IPS-18a (cell line): ENCODE data around the gene EIF4E2.

Source experiments
- H3K27ac ChIP-seq: one replicate; pipeline ENCODE4 v1.5.1; 2013; ENCODE audit warnings: low read length
- H3K27me3 ChIP-seq: one replicate; pipeline ENCODE4 v1.6.1; 2013; ENCODE audit warnings: mild to moderate bottlenecking, low read length; ENCODE audit not compliant: control insufficient read depth, insufficient read depth
- H3K36me3 ChIP-seq: one replicate; pipeline ENCODE4 v1.6.1; 2013; ENCODE audit warnings: low read depth, low read length; ENCODE audit not compliant: control insufficient read depth
- H3K4me1 ChIP-seq: one replicate; pipeline ENCODE4 v1.6.1; 2013; ENCODE audit warnings: low read depth, low read length; ENCODE audit not compliant: control insufficient read depth
- H3K4me3 ChIP-seq: one replicate; pipeline ENCODE4 v1.5.1; 2013; ENCODE audit warnings: low read length
- H3K9ac ChIP-seq: one replicate; pipeline ENCODE4 v1.6.1; 2013; ENCODE audit warnings: mild to moderate bottlenecking, low read length, moderate library complexity
- H3K9me3 ChIP-seq: one replicate; pipeline ENCODE4 v1.6.1; 2013; ENCODE audit warnings: low read depth, low read length; ENCODE audit not compliant: control insufficient read depth

The EIF4E2 gene

DNA sequence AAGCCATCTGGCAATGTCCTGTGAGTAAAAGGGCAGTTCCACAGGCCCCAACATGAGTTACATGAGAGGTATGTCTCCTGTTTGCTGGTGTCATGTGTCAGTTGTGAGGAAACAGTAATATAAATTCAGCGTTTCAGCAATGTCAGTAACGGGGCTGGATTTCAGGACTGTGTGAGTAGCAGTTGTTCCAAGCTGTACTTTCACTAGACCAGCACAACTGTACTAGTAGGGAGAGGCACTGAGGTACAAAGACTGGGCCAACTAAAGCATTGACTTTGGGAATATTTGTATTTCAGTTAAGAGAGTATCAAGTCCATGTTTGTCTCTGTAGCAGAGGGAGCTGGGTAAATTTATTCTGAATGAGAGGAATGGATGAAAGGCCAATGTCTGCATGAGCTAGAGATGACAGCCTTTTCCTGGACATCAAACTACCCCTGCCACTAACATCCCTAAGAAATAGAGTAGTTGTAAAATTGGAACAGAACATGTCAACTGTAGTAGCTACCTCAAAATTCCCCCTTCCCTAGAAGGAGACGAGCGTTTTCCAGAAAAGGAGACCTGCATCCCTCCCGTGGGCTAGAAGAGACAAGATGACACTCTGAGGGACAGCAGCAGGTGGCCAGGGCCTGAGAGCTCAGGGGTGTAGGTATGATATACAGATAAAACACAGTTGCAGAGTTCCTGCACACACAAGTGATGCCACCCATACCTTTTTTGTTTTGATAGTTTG is 24.4 kb downstream of the EIF4E2 start:
- no peak overlapping the region for H3K27ac ChIP-seq
- no peaks in the 10 kb centered on the region for H3K9me3 ChIP-seq
- no peak overlapping the region for H3K4me3 ChIP-seq
- no peaks in the 10 kb centered on the region for H3K4me1 ChIP-seq
- H3K36me3 ChIP-seq, result peaks cover 37% of the 10 kb centered on the region
- H3K27me3 ChIP-seq, result no peaks in the 10 kb centered on the region
- no peak overlapping the region for H3K9ac ChIP-seq

DNA sequence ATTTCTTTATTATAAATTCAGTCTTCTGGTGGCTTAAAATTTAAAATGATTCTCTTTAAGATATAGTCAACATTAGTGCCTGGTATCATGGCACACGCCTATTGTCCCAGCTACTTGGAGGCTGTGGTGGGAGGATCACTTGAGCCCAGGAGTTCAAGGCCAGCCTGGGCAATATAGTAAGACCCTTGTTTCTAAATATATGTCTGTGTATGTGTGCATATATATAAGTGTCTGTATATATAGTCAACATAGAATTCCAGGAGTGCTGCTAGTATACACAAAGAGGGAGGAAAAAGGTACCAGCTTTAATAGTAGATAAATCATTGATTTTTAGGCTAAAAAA is 24.9 kb downstream of the EIF4E2 start:
- Histone ChIP-seq H3K27me3 (no peaks in the 10 kb centered on the region), H3K4me1 (no peaks in the 10 kb centered on the region), H3K27ac (no peak overlapping the region), H3K4me3 (no peak overlapping the region), H3K9me3 (no peaks in the 10 kb centered on the region), H3K9ac (no peak overlapping the region), H3K36me3 (peaks cover 33% of the 10 kb centered on the region)

DNA sequence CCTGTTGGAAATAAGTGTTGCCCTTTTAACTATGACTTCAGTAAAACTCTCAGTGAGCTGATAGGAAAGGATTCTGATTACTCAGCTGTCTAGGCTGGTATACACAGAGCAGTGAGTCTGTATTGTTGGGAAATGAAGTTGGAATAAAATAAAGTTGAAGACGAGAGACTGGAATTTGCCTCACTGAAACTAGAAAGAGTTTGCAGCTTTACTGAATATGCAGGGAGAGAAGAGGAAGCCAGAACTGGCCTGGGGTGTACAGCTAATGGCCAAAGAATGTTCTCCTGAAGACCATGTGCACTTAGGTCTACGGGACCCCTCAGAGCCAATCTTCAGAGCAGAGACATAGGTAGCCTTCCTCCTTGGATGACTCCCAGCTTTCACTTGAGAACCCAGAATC is 26.5 kb downstream of the EIF4E2 start:
- Histone ChIP-seq H3K27me3 (no peaks in the 10 kb centered on the region), H3K27ac (no peak overlapping the region), H3K9me3 (no peaks in the 10 kb centered on the region), H3K4me3 (no peak overlapping the region), H3K36me3 (peaks cover 26% of the 10 kb centered on the region), H3K9ac (no peak overlapping the region), H3K4me1 (no peaks in the 10 kb centered on the region)

DNA sequence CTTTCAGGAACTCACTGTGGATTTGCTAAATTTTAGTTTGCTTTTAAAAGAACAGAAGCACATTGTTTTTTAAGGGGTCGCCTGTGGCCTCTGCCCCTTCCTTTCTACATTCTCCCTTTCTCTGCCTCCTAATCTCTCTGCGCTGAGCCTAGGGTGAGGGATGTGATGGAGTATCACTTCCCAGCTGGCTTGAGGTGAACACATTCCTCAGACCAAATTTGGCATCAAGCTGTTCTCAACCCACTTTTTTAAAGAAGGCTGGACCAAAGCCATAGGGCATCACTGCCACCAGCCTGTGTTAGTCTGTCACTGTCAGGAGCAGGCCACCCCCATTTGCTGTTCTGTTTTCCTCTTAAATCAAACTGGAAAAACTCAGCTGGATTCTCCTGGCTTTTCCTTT is 27.4 kb downstream of the EIF4E2 start:
- H3K27me3 ChIP-seq, result no peaks in the 10 kb centered on the region
- H3K27ac ChIP-seq, result no peak overlapping the region
- peaks cover 21% of the 10 kb centered on the region for H3K36me3 ChIP-seq
- no peaks in the 10 kb centered on the region for H3K4me1 ChIP-seq
- no peak overlapping the region for H3K9ac ChIP-seq
- no peaks in the 10 kb centered on the region for H3K9me3 ChIP-seq
- no peak overlapping the region for H3K4me3 ChIP-seq

DNA sequence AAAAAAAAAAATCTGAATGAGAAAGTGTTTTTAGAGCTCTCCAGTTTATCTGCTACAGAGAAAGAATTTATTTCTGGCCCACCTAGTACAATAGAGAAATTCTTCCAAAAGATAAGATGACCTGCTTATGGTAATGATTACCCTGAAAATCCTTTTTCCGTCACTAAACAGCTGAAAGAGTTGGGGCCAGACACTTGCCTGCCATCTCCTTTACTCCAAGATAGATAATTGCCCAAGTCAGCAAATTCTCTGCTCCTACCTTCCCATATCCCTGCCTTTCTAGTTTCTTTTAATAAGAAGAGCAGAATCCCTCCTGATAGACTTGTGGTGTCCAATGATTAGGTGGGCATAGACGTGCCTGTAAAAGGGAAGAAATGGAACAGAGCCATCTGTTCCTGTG is 28.1 kb downstream of the EIF4E2 start:
- Histone ChIP-seq H3K9ac (no peak overlapping the region), H3K27ac (no peak overlapping the region), H3K9me3 (no peaks in the 10 kb centered on the region), H3K27me3 (no peaks in the 10 kb centered on the region), H3K4me3 (no peak overlapping the region), H3K36me3 (peaks cover 18% of the 10 kb centered on the region), H3K4me1 (no peaks in the 10 kb centered on the region)

DNA sequence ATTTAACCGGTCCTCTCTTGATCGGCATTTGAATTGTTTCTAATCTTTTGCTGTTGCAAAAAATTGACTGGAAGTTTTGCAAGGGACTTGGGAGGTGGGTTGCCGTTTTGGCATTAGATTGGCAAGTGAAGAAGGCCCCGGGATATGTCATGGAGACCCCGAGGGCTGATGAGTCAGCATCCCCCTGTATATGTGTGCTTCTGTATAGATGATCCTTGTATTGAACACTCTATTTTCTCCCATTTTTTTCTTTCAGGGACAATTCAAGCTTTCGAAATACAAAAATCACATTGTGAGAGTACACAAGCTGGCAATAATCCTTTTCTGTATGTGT is 30.1 kb downstream of the EIF4E2 start:
- no peak overlapping the region for H3K4me3 ChIP-seq
- no peaks in the 10 kb centered on the region for H3K27me3 ChIP-seq
- no peaks in the 10 kb centered on the region for H3K4me1 ChIP-seq
- no peak overlapping the region for H3K27ac ChIP-seq
- H3K9me3 ChIP-seq, result no peaks in the 10 kb centered on the region
- H3K9ac ChIP-seq, result no peak overlapping the region
- H3K36me3 ChIP-seq, result peaks cover 9% of the 10 kb centered on the region

DNA sequence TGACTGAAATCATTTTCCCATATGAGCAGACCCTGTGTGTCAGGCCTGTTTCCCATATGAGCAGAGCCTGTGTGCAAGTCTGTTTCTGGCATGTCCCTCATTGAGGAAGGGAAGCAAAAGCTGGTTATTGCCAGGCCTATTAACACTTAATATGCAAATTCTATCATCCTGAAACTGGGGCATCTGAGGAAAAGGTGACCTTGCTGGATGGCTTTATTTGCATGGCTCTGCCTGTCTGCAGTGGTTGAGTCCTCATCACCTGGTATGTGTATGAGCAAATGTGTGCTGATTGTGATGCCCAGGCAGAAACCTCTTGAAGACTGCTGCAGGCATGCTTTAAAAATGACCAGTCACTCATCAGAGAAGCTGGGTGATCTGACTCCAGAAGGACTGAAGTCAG is 31.2 kb downstream of the EIF4E2 start:
- Histone ChIP-seq H3K36me3 (peaks cover 9% of the 10 kb centered on the region), H3K4me1 (no peaks in the 10 kb centered on the region), H3K27me3 (no peaks in the 10 kb centered on the region), H3K4me3 (no peak overlapping the region), H3K9ac (no peak overlapping the region), H3K27ac (no peak overlapping the region), H3K9me3 (no peaks in the 10 kb centered on the region)

DNA sequence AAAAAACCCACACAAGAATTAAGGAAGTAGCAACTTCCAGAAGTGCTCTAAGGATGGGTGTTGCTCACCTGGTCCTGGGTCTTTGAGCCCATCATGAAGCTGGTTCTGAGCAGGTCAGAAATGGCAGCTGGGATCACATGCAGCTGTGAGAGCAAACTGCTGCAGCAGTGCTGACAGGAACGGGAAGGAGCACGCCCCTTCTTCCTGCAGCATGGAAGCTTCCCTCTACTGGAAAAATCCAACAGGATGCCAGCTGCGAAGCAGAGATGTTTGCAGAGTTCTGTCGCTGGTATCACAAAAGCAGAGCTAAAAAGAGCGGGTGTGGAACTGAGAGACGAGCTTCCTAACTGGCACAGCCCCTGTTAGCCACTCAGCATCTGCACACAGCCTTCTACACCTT is 33.7 kb downstream of the EIF4E2 start:
- Histone ChIP-seq H3K9ac (no peak overlapping the region), H3K4me1 (no peaks in the 10 kb centered on the region), H3K4me3 (no peak overlapping the region), H3K36me3 (peaks cover 5% of the 10 kb centered on the region), H3K9me3 (no peaks in the 10 kb centered on the region), H3K27ac (no peak overlapping the region), H3K27me3 (no peaks in the 10 kb centered on the region)

DNA sequence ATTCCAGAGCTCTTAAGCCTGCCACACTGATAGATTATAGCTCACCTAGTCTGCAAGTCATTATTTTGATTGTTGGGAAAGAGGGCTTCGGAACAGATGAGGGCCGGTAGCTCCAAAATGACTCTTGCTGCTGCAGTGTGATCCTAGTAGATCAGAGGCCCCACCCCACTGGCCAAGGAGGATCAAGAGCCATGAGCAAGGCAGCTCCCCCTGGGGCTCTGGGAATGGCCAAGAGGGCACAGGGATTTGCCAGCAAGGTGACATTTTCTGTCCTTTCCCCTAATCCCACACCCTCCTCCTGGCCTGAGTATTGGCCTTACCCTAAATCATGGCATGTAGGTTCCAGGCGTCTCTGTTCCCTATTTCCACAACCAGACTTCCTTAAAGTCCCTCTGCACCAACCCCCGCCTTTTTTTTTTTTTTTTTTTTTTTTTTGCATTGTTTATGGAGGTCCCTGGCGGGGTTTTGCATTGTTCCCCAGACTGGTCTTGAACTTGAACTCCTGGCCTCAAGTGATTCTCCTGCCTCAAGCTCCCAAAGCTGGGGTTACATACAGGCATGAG is 36.5 kb downstream of the EIF4E2 start:
- no peaks in the 10 kb centered on the region for H3K9me3 ChIP-seq
- H3K36me3 ChIP-seq, result no peaks in the 10 kb centered on the region
- H3K27ac ChIP-seq, result no peak overlapping the region
- H3K4me1 ChIP-seq, result peaks cover 4% of the 10 kb centered on the region
- H3K27me3 ChIP-seq, result no peaks in the 10 kb centered on the region
- no peak overlapping the region for H3K4me3 ChIP-seq
- H3K9ac ChIP-seq, result no peak overlapping the region

DNA sequence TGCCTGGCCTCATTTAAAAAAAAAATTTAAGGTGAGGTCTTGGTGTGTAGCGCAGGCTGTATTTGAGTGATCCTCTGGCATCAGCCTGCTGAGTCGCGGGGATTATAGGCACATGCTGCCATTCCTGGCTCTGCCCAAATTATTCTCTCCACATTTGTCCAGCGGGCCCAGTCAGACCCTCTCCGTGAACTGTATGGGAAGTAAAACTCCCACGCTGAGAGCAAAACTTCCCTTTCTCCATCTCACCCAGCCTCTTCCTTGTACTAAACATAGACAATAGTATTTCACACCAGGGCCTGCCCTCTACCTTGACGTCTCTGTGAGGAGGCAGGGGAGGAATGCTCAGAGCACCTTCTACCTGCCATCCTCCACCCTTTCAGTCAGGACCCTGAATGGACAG is 37.0 kb downstream of the EIF4E2 start:
- H3K9ac ChIP-seq, result no peak overlapping the region
- no peak overlapping the region for H3K27ac ChIP-seq
- H3K27me3 ChIP-seq, result no peaks in the 10 kb centered on the region
- no peaks in the 10 kb centered on the region for H3K36me3 ChIP-seq
- H3K4me1 ChIP-seq, result peaks cover 4% of the 10 kb centered on the region
- H3K4me3 ChIP-seq, result no peak overlapping the region
- H3K9me3 ChIP-seq, result no peaks in the 10 kb centered on the region

DNA sequence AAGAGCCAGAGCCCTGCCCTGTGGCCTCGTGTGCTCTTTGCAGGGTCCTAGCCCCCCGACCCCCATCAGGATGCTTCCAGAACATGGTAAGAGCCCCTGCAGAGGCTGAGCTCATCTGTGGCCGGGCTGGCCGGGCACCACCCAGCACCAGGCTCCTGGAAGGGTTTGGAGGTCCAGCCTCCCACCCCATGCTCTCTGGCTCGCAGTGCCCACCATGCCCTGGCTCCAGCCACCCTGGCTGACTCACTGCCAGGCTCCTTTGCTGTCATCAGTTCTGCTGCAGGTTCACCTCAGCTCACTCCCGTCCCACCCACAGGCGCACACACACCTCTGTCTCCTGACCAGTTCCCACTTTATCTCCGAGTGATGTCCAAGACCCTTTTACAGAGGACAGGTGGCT is 37.5 kb downstream of the EIF4E2 start:
- Histone ChIP-seq H3K36me3 (no peaks in the 10 kb centered on the region), H3K27me3 (no peaks in the 10 kb centered on the region), H3K4me3 (no peak overlapping the region), H3K4me1 (peaks cover 4% of the 10 kb centered on the region), H3K27ac (no peak overlapping the region), H3K9ac (no peak overlapping the region), H3K9me3 (no peaks in the 10 kb centered on the region)
